Right cardiac atrium (tissue), 5 donors: Measurements from ENCODE around the gene RFTN1. TPM values are rescaled to one million over a fixed set of nuclear protein-coding genes. Genes with fewer than 3 reads are reported as not detected.

Source experiments
- ATAC-seq, 2 donors: fragments of 200-7000 bp; cut with Tn5 transposase; one replicate each; pipeline versions ENCODE4 v1.8.0 to v1.9.1; 2020; ENCODE audit warnings: moderate library complexity in 2 of 2, mild to moderate bottlenecking in 1 of 2
- DNase-seq, 3 donors: peaks; one replicate each; pipeline ENCODE4 v3.0.0-alpha.2; 2020
- H3K27ac ChIP-seq: one replicate; pipeline ENCODE4 v1.5.1; 2013; ENCODE audit warnings: mild to moderate bottlenecking, low read length, control low read depth, moderate library complexity
- H3K27me3 ChIP-seq: one replicate; pipeline ENCODE4 v1.6.1; 2013; ENCODE audit not compliant: control insufficient read depth, insufficient read depth
- H3K4me1 ChIP-seq: one replicate; pipeline ENCODE4 v1.6.1; 2013; ENCODE audit warnings: low read length; ENCODE audit not compliant: control insufficient read depth, insufficient read depth
- H3K4me3 ChIP-seq: one replicate; pipeline ENCODE4 v1.5.1; 2013; ENCODE audit warnings: low read length, control low read depth
- H3K9me3 ChIP-seq: one replicate; pipeline ENCODE4 v1.6.1; 2013; ENCODE audit warnings: low read length; ENCODE audit not compliant: control insufficient read depth
- WGBS: extraction: QIAGEN DNeasy Blood & Tissue Kit; methylation state at CpG from one replicate; pipeline ENCODE4 v1.1.7; 2013; 5-methylcytosine and 5-hydroxymethylcytosine counted together
- intact Hi-C, 4 donors: fragments of 100-400 bp; cut with DNase I; formaldehyde crosslinking; loops; one replicate each; pipeline versions ENCODE4 v1.11.0 to v1.14.0; 2022 to 2023
- polyA plus RNA-seq: library from polyadenylated mRNA; stranded (reverse); fragments of 200-250 nt; gene quantifications from one replicate; pipeline ENCODE4 v1.2.3, GENCODE V29; 2013
- total RNA-seq, 4 donors: library from RNA; stranded (reverse); fragmentation: NEBNext Ultra II Directional; extraction: Animal tissue kit (Norgen Biotek cat#: 25700); gene quantifications; one replicate each; pipeline ENCODE4 v1.2.1, GENCODE V29; 2021
- donor health status: healthy with polysubstance abuse.
- donor health status: DM: no; HTN: yes; CAD: no.
- donor health status: DM: no; HTN: no; CAD: no.
- donor health status: DM: no; HTN: yes; CAD: no; lungs with severe emphysema.
- donor health status: DM: yes; HTN: yes; CAD: no.

RFTN1 gene
- total and polyA plus RNA-seq, 5 donors, result 17.9 to 23.6 (median 21.2) TPM

GRCh38 chr3:16365491-16366128 is 147.9 kb downstream of the RFTN1 start:
- no peaks in the 10 kb centered on the region for H3K27me3 ChIP-seq
- ATAC-seq (no peak), DNase-seq (no peak)
- H3K4me1 ChIP-seq, result peaks cover 1% of the 10 kb centered on the region
- no peak overlapping the region for H3K4me3 ChIP-seq
- H3K27ac ChIP-seq, result no peak overlapping the region
- intact Hi-C loops, result loop anchor here in 1 of 4 donors (10.0 kb wide), 1 partner anchor 71 kb away; no protein-coding TSS in a partner anchor
- 64% methylated on average over 6 of the region's 6 CpGs for WGBS
- H3K9me3 ChIP-seq, result no peaks in the 10 kb centered on the region

- DNase-seq, result no peak
- Histone ChIP-seq H3K4me3 (no peak overlapping the region), H3K27ac (no peak overlapping the region), H3K9me3 (no peaks in the 10 kb centered on the region), H3K27me3 (no peaks in the 10 kb centered on the region), H3K4me1 (peaks cover 1% of the 10 kb centered on the region)
- intact Hi-C loops, result loop anchor here in 1 of 4 donors (10.0 kb wide), 1 partner anchor 70 kb away; no protein-coding TSS in a partner anchor
- no peak for ATAC-seq
- WGBS, result 78% methylated on average over 2 of the region's 2 CpGs
Observed at GRCh38 chr3:16364963-16365362, 148.5 kb downstream of the RFTN1 start.

- no peaks in the 10 kb centered on the region for H3K27me3 ChIP-seq
- H3K4me3 ChIP-seq, result no peak overlapping the region
- 89% methylated on average over 4 of the region's 4 CpGs for WGBS
- H3K9me3 ChIP-seq, result no peaks in the 10 kb centered on the region
- no peak overlapping the region for H3K27ac ChIP-seq
- no peak for ATAC-seq
- intact Hi-C loops, result loop anchor here in 1 of 4 donors (10.0 kb wide), 1 partner anchor 70 kb away; no protein-coding TSS in a partner anchor
- DNase-seq, result no peak
- peaks cover 1% of the 10 kb centered on the region for H3K4me1 ChIP-seq
Observed at GRCh38 chr3:16364323-16364722, 149.2 kb downstream of the RFTN1 start.

- intact Hi-C loops, result loop anchor here in 1 of 4 donors (10.0 kb wide), 1 partner anchor 69 kb away; no protein-coding TSS in a partner anchor
- no peak for ATAC-seq
- DNase-seq, result no peak
- no peaks in the 10 kb centered on the region for H3K27me3 ChIP-seq
- H3K4me3 ChIP-seq, result no peak overlapping the region
- no peak overlapping the region for H3K27ac ChIP-seq
- WGBS, result 97% methylated on average over 7 of the region's 7 CpGs
- H3K9me3 ChIP-seq, result no peaks in the 10 kb centered on the region
- H3K4me1 ChIP-seq, result peaks cover 1% of the 10 kb centered on the region
Observed at GRCh38 chr3:16363636-16364035, 149.9 kb downstream of the RFTN1 start.

GRCh38 chr3:16362770-16363169 is 150.7 kb downstream of the RFTN1 start:
- H3K9me3 ChIP-seq, result no peaks in the 10 kb centered on the region
- WGBS, result 91% methylated on average over 4 of the region's 4 CpGs
- no peaks in the 10 kb centered on the region for H3K27me3 ChIP-seq
- no peak overlapping the region for H3K27ac ChIP-seq
- no peak overlapping the region for H3K4me3 ChIP-seq
- ATAC-seq (no peak), DNase-seq (no peak)
- intact Hi-C loops, result loop anchor here in 1 of 4 donors (10.0 kb wide), 1 partner anchor 68 kb away; no protein-coding TSS in a partner anchor
- peaks cover 1% of the 10 kb centered on the region for H3K4me1 ChIP-seq

- peaks cover 1% of the 10 kb centered on the region for H3K4me1 ChIP-seq
- no peak for DNase-seq
- H3K27me3 ChIP-seq, result no peaks in the 10 kb centered on the region
- H3K4me3 ChIP-seq, result no peak overlapping the region
- H3K9me3 ChIP-seq, result no peaks in the 10 kb centered on the region
- intact Hi-C loops, result loop anchor here in 1 of 4 donors (10.0 kb wide), 1 partner anchor 66 kb away; no protein-coding TSS in a partner anchor
- no peak overlapping the region for H3K27ac ChIP-seq
- no peak for ATAC-seq
Observed at GRCh38 chr3:16361087-16361486, 152.4 kb downstream of the RFTN1 start.

GRCh38 chr3:16359331-16359730 is 154.2 kb downstream of the RFTN1 start:
- WGBS, result 54% methylated on average over 4 of the region's 4 CpGs
- H3K27me3 ChIP-seq, result no peaks in the 10 kb centered on the region
- no peak for DNase-seq
- peaks cover 1% of the 10 kb centered on the region for H3K4me1 ChIP-seq
- peak; percentile 16 to 42 for ATAC-seq
- H3K9me3 ChIP-seq, result no peaks in the 10 kb centered on the region
- intact Hi-C loops, result no loop called here
- no peak overlapping the region for H3K27ac ChIP-seq
- no peak overlapping the region for H3K4me3 ChIP-seq

GRCh38 chr3:16358336-16358735 is 155.2 kb downstream of the RFTN1 start:
- no peak for ATAC-seq
- intact Hi-C loops, result no loop called here
- WGBS, result 71% methylated on average over 3 of the region's 3 CpGs

GRCh38 chr3:16357186-16358121 is 156.0 kb downstream of the RFTN1 start:
- H3K27ac ChIP-seq, result no peak overlapping the region
- DNase-seq (no peak), ATAC-seq (peak in 1 of 2 donors; percentile 69)
- H3K4me1 ChIP-seq, result peaks cover 1% of the 10 kb centered on the region
- intact Hi-C loops, result no loop called here
- no peaks in the 10 kb centered on the region for H3K9me3 ChIP-seq
- H3K4me3 ChIP-seq, result no peak overlapping the region
- H3K27me3 ChIP-seq, result no peaks in the 10 kb centered on the region
- 73% methylated on average over 9 of the region's 9 CpGs for WGBS

More at GRCh38 chr3:16358336-16358735, 155.2 kb downstream of the RFTN1 start:
- Histone ChIP-seq H3K4me3 (no peak overlapping the region), H3K27me3 (no peaks in the 10 kb centered on the region), H3K9me3 (no peaks in the 10 kb centered on the region), H3K4me1 (peaks cover 1% of the 10 kb centered on the region), H3K27ac (no peak overlapping the region)
- no peak for DNase-seq

- WGBS, result 93% methylated on average over 6 of the region's 6 CpGs
- no peak for DNase-seq
- Histone ChIP-seq H3K9me3 (no peaks in the 10 kb centered on the region), H3K4me1 (no peaks in the 10 kb centered on the region), H3K27me3 (no peaks in the 10 kb centered on the region), H3K4me3 (no peak overlapping the region), H3K27ac (no peak overlapping the region)
- intact Hi-C loops, result no loop called here
- ATAC-seq, result no peak
Observed at GRCh38 chr3:16355828-16356227, 157.7 kb downstream of the RFTN1 start.

- 93% methylated on average over 3 of the region's 3 CpGs for WGBS
- Histone ChIP-seq H3K27me3 (no peaks in the 10 kb centered on the region), H3K4me1 (no peaks in the 10 kb centered on the region), H3K9me3 (no peaks in the 10 kb centered on the region), H3K27ac (no peak overlapping the region), H3K4me3 (no peak overlapping the region)
- intact Hi-C loops, result no loop called here
- no peak for ATAC-seq
- DNase-seq, result no peak
Observed at GRCh38 chr3:16354291-16354690, 159.2 kb downstream of the RFTN1 start.
